Osteocyte (in vitro differentiated cells): ENCODE results near the gene MTA3. TPM values are rescaled to one million over a fixed set of nuclear protein-coding genes. Genes with fewer than 3 reads are reported as not detected.

ENCODE experiments used
- DNase-seq: peaks from one replicate; pipeline ENCODE4 v3.0.0; 2021; ENCODE audit warnings: mixed read lengths; ENCODE audit not compliant: unreplicated experiment; ENCODE audit errors: extremely low spot score
- H3K27ac Mint-ChIP-seq: one replicate; pipeline ENCODE4 v1.8.0; 2021; ENCODE audit warnings: mild to moderate bottlenecking, mixed read lengths; ENCODE audit not compliant: unreplicated experiment
- H3K27me3 Mint-ChIP-seq: one replicate; pipeline ENCODE4 v1.8.0; 2021; ENCODE audit warnings: mixed read lengths; ENCODE audit not compliant: unreplicated experiment
- H3K36me3 Mint-ChIP-seq: one replicate; pipeline ENCODE4 v1.8.0; 2021; ENCODE audit warnings: mixed read lengths; ENCODE audit not compliant: unreplicated experiment
- H3K4me1 Mint-ChIP-seq: one replicate; pipeline ENCODE4 v1.8.0; 2021; ENCODE audit warnings: mixed read lengths; ENCODE audit not compliant: unreplicated experiment
- H3K4me3 Mint-ChIP-seq: one replicate; pipeline ENCODE4 v1.8.0; 2021; ENCODE audit warnings: mild to moderate bottlenecking, moderate library complexity, mixed read lengths; ENCODE audit not compliant: unreplicated experiment
- H3K9me3 Mint-ChIP-seq: one replicate; pipeline ENCODE4 v1.8.0; 2021; ENCODE audit warnings: mixed read lengths; ENCODE audit not compliant: unreplicated experiment
- CTCF ChIP-seq: fragments of 200-600 bp; sonication (generic); IDR thresholded peaks from 2 replicates; pipeline ENCODE4 v1.5.0; 2021; ENCODE audit warnings: antibody characterized with exemption, mild to moderate bottlenecking, moderate library complexity
- total RNA-seq: library from RNA; stranded (reverse); gene quantifications from 2 replicates; pipeline ENCODE4 v1.2.1, GENCODE V29; 2021

Gene MTA3
- total RNA-seq, 1 donor from 2014 or later: 49.2 TPM

GRCh38 chr2:42801381-42801780 lies 232.9 kb downstream of the MTA3 start:
- no peak for DNase-seq
- H3K4me3 Mint-ChIP-seq: no peak overlapping the region
- H3K27ac Mint-ChIP-seq: peak overlapping the region; percentile 32
- no peak for TF ChIP-seq CTCF
- H3K27me3 Mint-ChIP-seq: peaks cover 2% of the 10 kb centered on the region
- H3K4me1 Mint-ChIP-seq: peaks cover 16% of the 10 kb centered on the region
- no peaks in the 10 kb centered on the region for H3K36me3 Mint-ChIP-seq
- peaks cover 4% of the 10 kb centered on the region for H3K9me3 Mint-ChIP-seq

GRCh38 chr2:42802150-42802549 lies 233.7 kb downstream of the MTA3 start:
- no peaks in the 10 kb centered on the region for H3K36me3 Mint-ChIP-seq
- DNase-seq: no peak
- H3K27ac Mint-ChIP-seq: no peak overlapping the region
- no peak for TF ChIP-seq CTCF
- H3K27me3 Mint-ChIP-seq: peaks cover 2% of the 10 kb centered on the region
- no peak overlapping the region for H3K4me3 Mint-ChIP-seq
- peaks cover 15% of the 10 kb centered on the region for H3K4me1 Mint-ChIP-seq
- H3K9me3 Mint-ChIP-seq: peaks cover 4% of the 10 kb centered on the region

GRCh38 chr2:42804338-42804737 lies 235.9 kb downstream of the MTA3 start:
- peaks cover 2% of the 10 kb centered on the region for H3K27me3 Mint-ChIP-seq
- DNase-seq: no peak
- peaks cover 4% of the 10 kb centered on the region for H3K9me3 Mint-ChIP-seq
- peaks cover 18% of the 10 kb centered on the region for H3K4me1 Mint-ChIP-seq
- TF ChIP-seq CTCF: no peak
- no peaks in the 10 kb centered on the region for H3K36me3 Mint-ChIP-seq
- no peak overlapping the region for H3K27ac Mint-ChIP-seq
- no peak overlapping the region for H3K4me3 Mint-ChIP-seq

GRCh38 chr2:42804891-42805290 lies 236.5 kb downstream of the MTA3 start:
- H3K27ac Mint-ChIP-seq: no peak overlapping the region
- peaks cover 4% of the 10 kb centered on the region for H3K9me3 Mint-ChIP-seq
- no peak for DNase-seq
- TF ChIP-seq CTCF: no peak
- no peak overlapping the region for H3K4me3 Mint-ChIP-seq
- H3K36me3 Mint-ChIP-seq: no peaks in the 10 kb centered on the region
- peaks cover 2% of the 10 kb centered on the region for H3K27me3 Mint-ChIP-seq
- peaks cover 21% of the 10 kb centered on the region for H3K4me1 Mint-ChIP-seq

Other genes with a start within 250 kb of the MTA3 start
- 103 and 114 TPM in 2 replicates for gene COX7A2L, start 207.4 kb upstream of the MTA3 start, total RNA-seq
- gene KCNG3, start 74.7 kb upstream of the MTA3 start, total RNA-seq: not detected in 2 replicates
- not detected in 2 replicates for gene OXER1, start 195.5 kb downstream of the MTA3 start, total RNA-seq
- 0.73 and 1.1 TPM in 2 replicates for gene HAAO, start 224.0 kb downstream of the MTA3 start, total RNA-seq